CD4-positive, alpha-beta T cell treated with Interleukin-4 for 1 hour (primary cell): ENCODE data around the gene CDCA4.

Source experiments
- DNase-seq, 2 donors: peaks; one replicate each; pipeline ENCODE4 v3.0.0-alpha.2; 2020 to 2022

The CDCA4 gene

GRCh38 chr14:105012171-105012985 is 8.5 kb downstream of the CDCA4 start:
- no peak for DNase-seq

GRCh38 chr14:105011312-105011990 is 9.4 kb downstream of the CDCA4 start:
- no peak for DNase-seq

- DNase-seq, result no peak
Measured at GRCh38 chr14:105010891-105011291, 10.0 kb downstream of the CDCA4 start.

GRCh38 chr14:105010106-105010505 is 10.8 kb downstream of the CDCA4 start:
- no peak for DNase-seq

- no peak for DNase-seq
Measured at GRCh38 chr14:105007593-105008264, 13.2 kb downstream of the CDCA4 start.

GRCh38 chr14:105006831-105007592 is 13.9 kb downstream of the CDCA4 start:
- no peak for DNase-seq

- DNase-seq, result no peak
Measured at GRCh38 chr14:105005929-105006830, 14.7 kb downstream of the CDCA4 start.

GRCh38 chr14:105005329-105005928 is 15.5 kb downstream of the CDCA4 start:
- DNase-seq, result no peak

- DNase-seq, result no peak
Measured at GRCh38 chr14:104999361-104999760, 21.5 kb downstream of the CDCA4 start.

GRCh38 chr14:104998801-104999200 is 22.1 kb downstream of the CDCA4 start:
- no peak for DNase-seq

GRCh38 chr14:104996483-104996882 is 24.4 kb downstream of the CDCA4 start:
- DNase-seq, result no peak

- no peak for DNase-seq
Measured at GRCh38 chr14:104996032-104996431, 24.9 kb downstream of the CDCA4 start.

GRCh38 chr14:104994978-104995377 is 25.9 kb downstream of the CDCA4 start:
- no peak for DNase-seq

- DNase-seq, result no peak
Measured at GRCh38 chr14:104993808-104994591, 26.9 kb downstream of the CDCA4 start.

- no peak for DNase-seq
Measured at GRCh38 chr14:104993306-104993705, 27.6 kb downstream of the CDCA4 start.

GRCh38 chr14:104992501-104992900 is 28.4 kb downstream of the CDCA4 start:
- DNase-seq, result no peak

GRCh38 chr14:104991896-104992230 is 29.0 kb downstream of the CDCA4 start:
- no peak for DNase-seq

- no peak for DNase-seq
Measured at GRCh38 chr14:104989951-104990303, 31.0 kb downstream of the CDCA4 start.

- DNase-seq, result no peak
Measured at GRCh38 chr14:104989236-104989950, 31.5 kb downstream of the CDCA4 start.

- DNase-seq, result no peak
Measured at GRCh38 chr14:104986487-104987164, 34.3 kb downstream of the CDCA4 start.
